22Rv1 (cell line): ENCODE results near the gene WDFY4.

Source experiments
- H3K27ac ChIP-seq: fragments of 450-650 bp; 2 replicates; pipeline ENCODE4 v1.5.1; 2017
- CTCF ChIP-seq: fragments of 450-650 bp; IDR thresholded peaks from 2 replicates; pipeline ENCODE4 v1.5.1; 2017; ENCODE audit warnings: mild to moderate bottlenecking
- ZFX ChIP-seq: fragments of 450-650 bp; IDR thresholded peaks from 2 replicates; pipeline ENCODE4 v1.6.1; 2017; ENCODE audit warnings: antibody characterized with exemption, borderline replicate concordance

Gene WDFY4

GRCh38 chr10:48818081-48818480 lies 133.4 kb downstream of the WDFY4 start:
- TF ChIP-seq CTCF (no peak), ZFX (no peak)
- H3K27ac ChIP-seq, result no peak overlapping the region

- no peak overlapping the region for H3K27ac ChIP-seq
- TF ChIP-seq CTCF (no peak), ZFX (no peak)
These were observed 134.3 kb downstream of the WDFY4 start for GRCh38 chr10:48818861-48819520.

GRCh38 chr10:48819783-48820182 lies 135.1 kb downstream of the WDFY4 start:
- TF ChIP-seq CTCF (no peak), ZFX (no peak)
- no peak overlapping the region for H3K27ac ChIP-seq

- no peak overlapping the region for H3K27ac ChIP-seq
- TF ChIP-seq ZFX (no peak), CTCF (no peak)
These were observed 135.6 kb downstream of the WDFY4 start for GRCh38 chr10:48820231-48820630.

- no peak overlapping the region for H3K27ac ChIP-seq
- TF ChIP-seq ZFX (no peak), CTCF (no peak)
These were observed 136.0 kb downstream of the WDFY4 start for GRCh38 chr10:48820699-48821098.

- H3K27ac ChIP-seq, result no peak overlapping the region
- TF ChIP-seq CTCF (no peak), ZFX (no peak)
These were observed 136.4 kb downstream of the WDFY4 start for GRCh38 chr10:48821111-48821510.

- no peak overlapping the region for H3K27ac ChIP-seq
- TF ChIP-seq ZFX, result no peak
- TF ChIP-seq CTCF, result no peak
These were observed 137.0 kb downstream of the WDFY4 start for GRCh38 chr10:48821692-48822091.
